HG02610 (cell line): ENCODE measurements around the gene KIAA1755.
"Not testable (repeated sequence)": the region's sequence is repeated elsewhere in the genome, so short reads cannot be mapped to it uniquely, and the experiment has no call there.

Experiments used
- ATAC-seq: cut with Tn5 transposase; IDR thresholded peaks from one replicate; pipeline ENCODE4 v1.9.1; 2021; ENCODE audit warnings: mild to moderate bottlenecking, moderate library complexity; ENCODE audit not compliant: unreplicated experiment

KIAA1755 gene

DNA sequence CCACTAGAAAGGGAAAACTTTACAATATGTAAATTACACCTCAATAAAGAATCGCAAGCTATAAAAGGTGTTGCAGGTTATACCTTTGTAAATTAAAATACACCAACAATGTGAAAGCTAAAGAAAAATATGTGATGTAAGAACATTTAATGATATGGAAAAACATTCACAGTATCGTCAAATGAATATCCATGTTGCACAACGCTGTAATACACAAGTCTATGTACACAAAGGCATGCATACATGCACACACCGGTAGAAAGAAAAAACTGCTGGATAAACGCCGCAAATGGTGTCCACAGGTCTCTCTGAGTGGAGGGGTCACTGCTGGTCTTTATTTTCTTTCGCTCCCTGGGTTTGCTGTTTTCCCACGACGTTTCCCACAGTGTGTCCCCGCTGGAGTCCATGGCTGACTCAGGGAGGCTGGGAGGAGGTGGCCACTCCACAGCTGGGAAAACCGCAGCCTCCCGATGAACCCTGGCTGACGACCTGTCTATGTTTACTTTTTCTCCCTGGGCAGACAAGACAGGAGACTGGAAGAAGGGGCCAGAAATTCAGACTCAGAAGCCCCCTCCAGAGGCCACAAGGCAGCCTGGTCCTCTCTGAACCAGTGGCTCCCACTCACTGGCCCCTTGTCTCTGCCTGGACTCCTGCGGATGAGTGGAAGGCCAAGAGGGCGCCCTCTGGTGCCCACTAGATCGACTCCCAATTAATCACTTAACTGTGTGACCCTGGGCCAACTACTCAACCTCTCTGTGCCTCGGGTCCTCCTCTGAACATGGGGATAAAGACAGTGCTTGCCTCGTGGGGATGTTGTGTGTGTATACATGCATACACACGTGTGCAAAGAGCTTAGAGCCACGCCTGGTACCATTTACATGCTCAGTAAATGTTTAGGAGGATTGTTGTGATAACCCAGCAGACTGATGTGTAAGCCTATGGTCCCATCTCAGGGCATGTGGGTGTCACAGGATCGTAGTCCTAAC, 30.6 kb upstream of the KIAA1755 start:
- no peak for ATAC-seq

DNA sequence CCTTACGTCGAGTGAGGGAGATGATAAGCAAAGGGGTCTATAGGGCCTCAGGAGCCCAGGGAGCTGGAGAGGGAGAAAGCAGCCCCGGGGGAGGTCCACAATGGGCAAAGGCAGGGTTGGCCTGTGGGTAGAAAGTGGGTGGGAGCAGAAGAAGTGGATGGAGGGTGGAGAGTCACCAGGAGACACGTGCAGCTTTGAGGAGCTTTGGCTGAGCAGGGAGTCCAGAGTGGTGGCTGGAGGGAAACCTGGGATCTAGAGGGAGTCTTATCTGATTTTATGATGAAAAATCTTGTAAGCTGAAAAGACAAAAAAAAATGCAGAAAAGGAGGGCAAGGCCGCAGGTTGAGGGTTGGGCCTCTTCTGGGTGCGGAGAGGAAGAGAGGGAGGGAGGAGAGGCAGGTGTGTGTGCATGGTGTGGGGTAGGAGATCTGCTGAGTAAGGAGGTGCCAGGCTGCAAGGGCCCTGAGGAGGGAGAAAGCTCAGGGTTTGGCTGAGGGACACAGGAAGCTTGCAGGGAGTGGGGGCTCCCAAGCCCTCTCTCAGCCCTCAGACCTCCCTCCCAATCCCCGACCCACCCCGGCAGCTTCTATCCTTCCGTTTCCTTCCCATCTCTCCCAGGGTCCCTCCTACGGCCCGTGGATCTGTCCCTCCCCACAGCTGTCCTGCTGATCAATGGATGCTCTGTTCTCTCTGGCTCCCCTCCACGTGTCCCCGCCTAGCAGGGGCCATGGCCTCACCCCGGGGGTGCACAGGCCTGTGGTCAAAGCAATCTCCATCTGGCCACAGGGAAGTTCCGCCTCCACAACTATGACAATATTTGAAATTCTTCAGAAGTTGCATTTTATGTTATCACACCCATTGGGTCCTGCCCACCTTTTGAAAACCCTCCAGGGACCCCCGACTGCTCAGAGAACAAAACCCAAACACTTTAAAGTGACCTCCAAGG, 26.3 kb upstream of the KIAA1755 start:
- no peak for ATAC-seq

DNA sequence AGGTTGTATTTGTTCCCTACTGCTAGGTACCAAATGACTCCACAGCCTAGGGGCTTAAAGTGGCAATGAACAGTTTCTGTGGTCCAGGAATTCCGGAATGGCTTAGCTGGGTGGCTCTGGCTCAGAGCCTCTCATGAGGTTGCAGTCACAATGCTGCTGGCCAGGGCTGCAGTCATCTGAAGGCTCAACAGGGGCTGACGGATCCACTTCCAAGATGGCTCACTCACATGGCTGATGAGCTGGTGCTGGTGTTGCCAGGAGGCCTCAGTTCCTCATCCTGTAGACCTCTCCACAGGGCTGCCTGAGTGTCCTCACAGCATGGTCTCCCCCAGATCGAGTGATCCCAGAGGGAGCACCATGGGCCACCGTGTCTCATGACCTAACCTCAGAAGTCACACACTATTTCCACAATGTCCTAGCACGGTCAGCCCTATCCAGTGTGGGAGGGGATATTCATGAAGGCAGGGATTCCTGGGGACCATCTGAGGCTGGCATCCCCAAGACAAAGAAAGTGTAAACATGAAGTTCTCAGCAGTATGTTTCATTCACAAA, 24.4 kb upstream of the KIAA1755 start:
- ATAC-seq = no peak

DNA sequence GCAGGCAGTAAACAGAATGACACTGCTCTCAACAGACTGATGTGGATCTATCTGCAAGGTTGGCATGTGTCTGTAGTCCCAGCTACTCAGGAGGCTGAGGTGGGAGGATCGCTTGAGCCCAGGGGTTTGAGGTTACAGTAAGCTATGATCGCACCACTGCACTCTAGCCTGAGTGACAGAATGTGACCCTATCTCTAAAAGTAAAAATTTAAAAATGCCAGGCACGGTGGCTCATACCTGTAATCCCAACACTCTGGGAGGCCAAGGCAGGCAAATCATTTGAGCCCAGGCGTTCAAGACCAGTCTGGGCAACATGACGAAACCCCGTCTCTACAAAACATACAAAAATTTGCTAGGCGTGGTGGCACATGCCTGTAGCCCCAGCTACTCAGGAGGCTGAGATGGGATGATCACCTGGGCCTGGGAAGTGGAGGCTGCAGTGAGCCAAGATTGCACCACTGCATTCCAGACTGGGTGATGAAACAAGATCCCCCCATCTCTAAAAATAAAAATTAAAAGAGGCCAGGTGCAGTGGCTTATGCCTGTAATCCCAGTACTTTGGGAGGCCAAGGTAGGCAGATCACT, 23.6 kb upstream of the KIAA1755 start:
- not testable (repeated sequence) for ATAC-seq

DNA sequence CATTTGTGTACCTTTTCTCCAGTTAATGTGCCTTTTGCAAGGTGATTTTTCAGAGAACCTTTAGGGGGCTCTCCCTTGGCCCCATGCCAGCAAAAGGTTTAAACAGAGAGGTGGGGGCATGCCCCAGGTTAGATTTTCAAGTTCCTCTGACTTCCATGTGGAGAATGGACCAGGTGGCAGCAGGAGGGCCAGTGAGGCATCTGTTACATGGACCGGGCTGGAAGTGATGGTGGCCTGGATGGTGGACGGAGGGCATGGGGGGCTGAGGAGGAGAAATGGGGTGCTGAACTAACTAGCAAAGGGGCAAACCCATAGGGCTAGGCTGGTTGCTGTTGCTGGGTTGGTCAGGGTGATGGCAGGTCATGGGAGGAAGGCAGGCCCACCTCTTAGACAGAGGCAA, 22.7 kb upstream of the KIAA1755 start:
- ATAC-seq = no peak

DNA sequence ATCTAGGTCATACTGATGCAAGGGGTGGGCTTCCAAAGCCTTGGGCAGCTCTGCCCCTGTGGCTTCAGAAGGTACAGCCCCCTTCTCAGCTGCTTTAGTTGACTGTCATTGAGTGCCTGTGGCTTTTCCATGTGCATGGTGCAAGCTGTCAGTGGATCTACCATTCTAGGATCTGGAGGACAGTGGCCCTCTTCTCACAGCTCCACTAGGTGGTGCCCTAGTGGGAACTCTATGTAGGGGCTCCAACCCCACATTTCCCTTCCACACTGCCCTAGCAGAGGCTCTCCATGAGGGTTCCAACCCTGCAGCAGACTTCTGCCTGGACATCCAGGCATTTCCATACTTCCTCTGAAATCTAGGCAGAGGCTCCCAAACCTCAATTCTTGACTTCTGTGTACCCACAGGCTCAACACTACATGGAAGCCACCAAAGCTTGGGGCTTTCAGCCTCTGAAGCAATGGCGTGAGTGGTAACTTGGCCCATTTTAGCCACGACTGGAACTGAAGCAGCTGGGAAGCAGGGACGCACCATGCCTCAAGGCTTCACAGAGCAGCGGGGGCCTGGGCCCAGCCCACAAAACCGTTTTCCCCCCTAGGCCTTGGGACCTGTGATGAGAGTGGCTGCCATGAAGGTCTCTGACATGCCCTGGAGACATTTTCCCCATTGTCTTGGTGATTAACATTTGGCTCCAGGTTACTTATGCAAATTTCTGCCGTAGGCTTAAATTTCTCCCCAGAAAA, 20.8 kb upstream of the KIAA1755 start:
- not testable (repeated sequence) for ATAC-seq

DNA sequence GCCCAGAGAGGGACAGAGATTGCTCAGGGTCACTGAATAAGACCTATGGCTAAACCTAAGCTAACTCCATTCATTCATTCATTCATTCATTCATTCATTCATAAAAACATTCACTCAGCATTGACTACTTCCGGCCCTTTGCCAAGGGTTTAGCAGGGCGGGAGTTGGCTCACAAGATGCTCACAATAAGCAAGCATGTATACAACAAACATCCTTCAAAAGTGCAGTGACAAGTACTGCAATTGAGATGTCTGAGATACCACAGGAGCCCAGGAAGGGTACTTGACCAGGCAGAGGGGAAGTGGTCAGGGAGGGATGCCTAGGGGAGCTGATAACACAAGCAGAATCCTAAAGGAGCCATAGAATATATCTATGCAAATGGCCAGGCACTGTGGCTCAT, 18.2 kb upstream of the KIAA1755 start:
- ATAC-seq = no peak

DNA sequence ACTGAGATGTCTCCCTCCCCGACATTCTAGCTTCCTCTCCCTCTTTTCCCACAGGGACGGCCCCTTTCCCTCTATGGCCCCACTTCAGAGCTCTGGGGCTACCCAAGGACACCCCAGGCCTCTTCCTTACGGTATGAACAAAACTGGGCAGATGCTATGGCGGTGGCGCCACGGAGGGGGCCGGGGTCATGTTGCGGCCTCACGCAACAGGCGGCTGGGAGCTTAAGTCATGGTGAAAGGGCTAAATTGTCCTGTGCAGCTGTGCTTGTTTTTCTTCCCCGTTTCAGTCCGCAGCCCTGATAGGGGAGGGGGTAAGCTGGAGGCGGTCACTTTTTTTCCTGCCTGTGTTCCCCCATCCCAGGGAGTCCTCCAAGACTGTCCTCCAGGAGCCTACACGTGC, 17.6 kb upstream of the KIAA1755 start:
- no peak for ATAC-seq

DNA sequence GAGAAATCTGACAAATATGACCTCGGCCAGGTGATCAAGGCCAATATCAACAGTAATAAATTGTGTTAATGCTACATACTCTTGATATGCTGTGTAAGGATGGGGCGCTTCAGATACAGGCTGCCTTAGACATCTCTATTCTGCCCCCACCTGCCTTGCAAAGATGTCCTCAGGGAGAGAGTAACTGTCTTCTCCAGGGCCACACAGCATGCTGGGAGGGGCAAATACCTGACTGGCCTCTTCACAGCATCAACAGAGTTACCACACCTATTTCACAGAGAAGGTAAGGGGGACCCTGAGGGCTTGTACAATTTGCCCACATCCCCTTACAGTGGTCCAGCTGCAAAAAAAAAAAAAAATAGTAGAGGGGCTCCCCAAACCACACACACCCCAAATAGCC, 17.2 kb upstream of the KIAA1755 start:
- no peak for ATAC-seq

DNA sequence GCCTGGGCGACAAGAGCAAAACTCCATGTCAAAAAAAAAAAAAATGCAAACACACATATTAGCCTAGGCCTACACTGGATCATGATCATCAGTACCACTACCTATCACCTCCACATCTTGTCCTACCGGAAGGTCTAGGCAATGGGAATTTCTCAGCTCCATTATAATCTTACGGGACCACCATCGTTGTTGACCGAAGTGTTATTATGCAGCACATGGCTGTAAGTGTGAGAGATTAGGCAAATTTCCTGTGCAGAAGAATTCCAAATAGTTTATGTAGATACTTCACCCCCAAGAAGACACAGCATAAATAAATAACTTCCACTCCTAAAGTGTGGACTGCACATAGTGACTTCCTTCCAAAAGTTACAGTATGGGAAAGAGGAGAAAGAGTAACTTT, 16.8 kb upstream of the KIAA1755 start:
- ATAC-seq = no peak

DNA sequence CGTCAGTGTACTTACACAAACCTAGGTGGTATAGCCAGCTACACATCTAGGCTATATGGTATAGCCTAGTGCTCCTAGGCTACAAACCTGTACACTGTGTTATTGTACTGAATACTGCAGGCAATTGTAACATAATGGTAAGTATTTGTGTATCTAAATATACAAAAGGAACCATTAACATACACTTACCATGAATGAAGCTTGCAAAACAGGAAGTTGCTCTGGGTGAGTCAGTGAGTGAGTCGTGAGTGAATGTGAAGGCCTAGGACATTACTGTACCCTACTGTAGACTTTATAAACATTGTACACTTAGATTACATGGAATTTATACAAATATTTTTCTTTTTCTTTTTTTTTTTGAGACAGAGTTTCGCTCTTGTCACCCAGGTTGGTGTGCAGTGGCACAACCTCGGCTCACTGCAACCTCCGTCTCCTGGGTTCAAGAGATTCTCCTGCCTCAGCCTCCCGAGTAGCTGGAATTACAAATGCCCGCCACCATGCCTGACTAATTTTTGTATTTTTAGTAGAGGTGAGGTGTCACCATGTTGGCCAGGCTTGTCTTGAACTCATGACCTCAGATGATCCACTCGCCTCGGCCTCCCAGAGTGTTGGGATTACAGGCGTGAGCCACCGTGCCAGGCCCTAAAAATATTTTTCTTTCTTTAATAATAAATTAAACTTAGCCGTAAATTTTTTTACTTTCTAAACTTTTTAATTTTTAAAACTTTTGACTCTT, 15.4 kb upstream of the KIAA1755 start:
- no peak for ATAC-seq

DNA sequence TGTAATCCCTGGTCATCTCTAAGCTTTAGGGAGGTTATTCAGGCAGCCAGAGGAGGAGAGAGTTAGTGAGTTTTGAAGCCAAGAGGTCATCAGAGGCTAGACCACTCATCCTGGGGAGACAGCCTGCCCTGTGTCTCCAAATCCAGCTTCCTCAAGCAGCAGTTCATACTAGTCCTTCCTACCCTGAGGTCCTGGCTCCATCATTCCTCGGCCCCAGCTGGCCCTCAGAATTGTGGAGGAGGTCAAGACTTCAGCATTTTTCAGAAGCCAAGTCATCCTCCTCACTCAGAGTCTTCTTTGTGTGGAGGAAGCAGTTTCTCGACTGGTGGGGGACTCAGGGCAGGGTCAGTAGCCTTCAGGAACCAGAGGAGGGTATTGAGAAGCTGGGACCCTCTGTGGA, 12.4 kb upstream of the KIAA1755 start:
- no peak for ATAC-seq

DNA sequence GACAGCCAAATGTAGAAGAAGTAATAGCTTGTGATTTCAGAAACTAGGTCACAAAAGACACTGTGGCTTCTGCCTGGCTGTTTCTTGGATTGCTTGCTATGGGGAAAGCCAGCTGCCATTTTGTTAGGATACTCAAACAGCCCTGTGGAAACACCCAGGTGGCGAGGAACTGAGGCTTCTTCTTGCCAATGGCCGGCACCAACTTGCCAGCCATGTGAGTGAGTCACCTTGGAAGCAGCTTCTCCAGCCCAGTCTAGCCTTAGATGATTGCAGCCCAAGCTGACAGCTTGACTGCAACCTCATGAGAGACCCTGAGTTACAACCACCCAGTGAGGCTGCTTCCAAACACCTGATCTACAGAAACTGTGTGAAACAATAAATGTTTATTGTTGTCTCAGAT, 11.9 kb upstream of the KIAA1755 start:
- no peak for ATAC-seq

DNA sequence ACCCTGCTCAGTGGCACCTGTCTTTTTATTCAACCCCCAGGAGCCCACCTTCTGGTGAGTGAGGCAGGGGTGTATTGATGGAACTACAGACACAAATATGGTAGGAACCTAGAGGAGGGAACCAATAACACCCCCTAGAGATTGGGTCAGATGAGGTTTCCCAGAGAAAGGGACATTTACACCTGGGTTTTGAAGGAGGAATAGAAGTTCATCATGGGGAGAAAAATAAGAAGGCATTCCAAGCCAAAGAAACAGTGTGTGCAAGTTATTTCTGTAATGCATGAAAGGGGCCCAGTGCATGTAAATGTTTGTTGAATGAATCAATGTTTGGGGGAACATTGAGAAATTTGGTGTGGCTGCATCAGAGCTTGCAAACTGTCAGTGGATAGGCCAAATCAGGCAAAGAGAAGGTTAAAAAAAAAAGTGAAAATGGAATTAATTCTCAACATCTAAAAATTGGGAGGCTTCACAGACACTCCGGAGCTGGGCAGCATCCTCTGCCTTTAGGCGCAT, 11.1 kb upstream of the KIAA1755 start:
- no peak for ATAC-seq

DNA sequence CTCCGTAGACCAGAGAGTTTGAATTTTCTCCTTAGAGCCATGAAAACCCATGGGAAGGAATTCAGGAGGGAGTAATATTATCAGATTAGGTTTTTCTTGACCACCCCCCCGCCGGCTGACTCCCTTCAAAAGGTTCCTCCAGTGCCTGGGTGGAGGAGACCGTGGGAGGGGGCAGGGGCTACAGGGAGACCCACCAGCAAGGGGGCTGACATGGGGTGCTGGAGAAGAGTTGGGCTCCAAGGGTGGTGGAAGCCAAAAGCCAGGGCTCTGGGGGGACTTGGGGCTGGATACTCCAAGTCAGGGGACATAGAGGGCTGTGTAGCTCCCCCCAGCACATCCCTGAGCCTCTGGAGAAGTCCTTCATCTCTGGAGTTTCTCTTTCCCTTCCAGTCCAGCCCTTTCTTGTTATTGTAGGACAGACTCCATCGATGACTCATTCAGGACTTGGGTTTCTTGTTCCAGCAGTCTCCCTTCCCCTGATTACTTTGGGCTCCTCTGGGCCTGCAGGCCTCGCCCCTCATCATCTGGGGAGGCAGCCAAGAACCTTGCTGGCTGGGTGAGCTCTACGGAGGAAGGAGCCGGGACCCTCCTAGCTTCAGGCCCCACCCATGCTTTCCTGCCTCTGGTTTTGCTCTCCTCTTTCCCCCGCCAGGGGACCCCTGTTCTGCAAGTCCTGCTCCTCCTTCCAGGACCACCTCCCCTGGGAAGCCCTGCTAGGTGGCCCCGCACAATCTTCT, 10.5 kb upstream of the KIAA1755 start:
- ATAC-seq = no peak

DNA sequence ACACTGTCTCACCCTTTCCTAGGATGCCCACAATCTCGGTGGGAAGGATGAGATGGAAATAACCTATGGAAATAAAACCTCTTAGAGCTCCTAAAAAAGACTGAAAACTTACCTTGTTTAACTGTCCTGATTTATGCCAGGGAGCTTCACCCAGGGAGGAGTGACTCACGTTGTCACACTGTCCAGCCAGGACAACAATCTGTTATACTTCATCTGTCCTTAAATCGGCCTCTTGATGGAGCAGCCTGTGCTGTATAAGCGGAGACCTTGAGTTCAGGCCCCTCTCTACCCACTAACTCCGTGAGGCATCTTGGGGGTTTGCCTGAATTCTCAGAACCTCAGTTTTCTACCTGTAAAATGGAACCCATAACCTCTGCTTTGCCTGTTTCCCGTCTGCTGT, 9.2 kb upstream of the KIAA1755 start:
- ATAC-seq = no peak

DNA sequence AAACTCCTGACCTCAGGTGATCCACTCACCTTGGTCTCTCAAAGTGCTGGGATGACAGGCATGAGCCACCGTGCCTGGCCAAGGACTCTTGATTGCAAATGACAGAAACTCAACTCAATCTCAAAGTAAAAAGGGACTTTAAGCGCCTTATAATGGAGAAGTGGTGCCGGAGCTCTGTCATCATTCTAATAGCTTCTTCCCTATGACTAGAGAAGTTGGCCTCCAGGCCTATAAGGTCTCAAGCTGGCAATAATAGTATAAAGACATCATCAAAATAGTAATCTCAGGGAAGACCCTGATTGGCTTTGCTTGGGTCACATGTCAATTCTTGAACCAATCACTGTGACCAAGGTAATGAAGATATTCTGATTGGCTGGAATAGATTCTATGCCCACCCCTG, 8.5 kb upstream of the KIAA1755 start:
- ATAC-seq = no peak

DNA sequence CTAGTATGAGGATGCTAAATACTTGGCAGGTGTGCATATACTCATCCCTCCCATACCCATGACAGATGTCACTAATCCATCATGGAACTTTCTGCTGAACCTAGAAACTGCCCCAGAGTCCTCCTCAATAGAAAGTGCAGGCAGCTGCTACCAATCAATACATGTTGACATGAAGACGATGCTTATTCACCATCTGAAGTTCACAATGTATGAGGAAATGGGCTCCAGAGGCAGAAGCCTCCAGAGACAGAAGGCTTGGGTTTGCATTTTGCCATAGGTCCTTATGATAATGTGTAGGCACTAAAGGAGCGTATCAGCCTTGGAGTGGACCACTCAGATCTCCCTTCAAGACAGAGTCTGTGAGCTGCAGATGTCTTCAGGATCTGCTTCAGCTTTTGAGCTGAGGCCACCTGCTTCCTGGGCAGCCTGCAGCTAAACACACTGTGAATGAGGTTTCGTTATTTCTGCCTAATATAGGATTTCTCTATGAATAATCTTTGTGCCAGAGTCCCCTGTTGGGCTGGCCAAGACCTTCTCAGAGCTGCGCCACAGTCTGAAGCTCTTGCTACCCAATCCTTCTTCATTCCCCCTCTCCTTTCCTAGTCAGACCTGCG, 7.5 kb upstream of the KIAA1755 start:
- no peak for ATAC-seq
